T1000 (cell line): ENCODE data around the gene CLEC10A.
"Not testable (repeated sequence)": the region's sequence is repeated elsewhere in the genome, so short reads cannot be mapped to it uniquely, and the experiment has no call there.

Source experiments
- DNase-seq: peaks from one replicate; lab custom pipeline; 2025; ENCODE audit warnings: mixed read lengths; lab: John Stamatoyannopoulos, UW

Gene CLEC10A

GRCh38 chr17:7074931-7075330 lies 5.1 kb downstream of the CLEC10A start:
- DNase-seq, result no peak

GRCh38 chr17:7072406-7072805 lies 7.6 kb downstream of the CLEC10A start:
- DNase-seq, result no peak

GRCh38 chr17:7070712-7071111 lies 9.3 kb downstream of the CLEC10A start:
- DNase-seq, result no peak

DNA sequence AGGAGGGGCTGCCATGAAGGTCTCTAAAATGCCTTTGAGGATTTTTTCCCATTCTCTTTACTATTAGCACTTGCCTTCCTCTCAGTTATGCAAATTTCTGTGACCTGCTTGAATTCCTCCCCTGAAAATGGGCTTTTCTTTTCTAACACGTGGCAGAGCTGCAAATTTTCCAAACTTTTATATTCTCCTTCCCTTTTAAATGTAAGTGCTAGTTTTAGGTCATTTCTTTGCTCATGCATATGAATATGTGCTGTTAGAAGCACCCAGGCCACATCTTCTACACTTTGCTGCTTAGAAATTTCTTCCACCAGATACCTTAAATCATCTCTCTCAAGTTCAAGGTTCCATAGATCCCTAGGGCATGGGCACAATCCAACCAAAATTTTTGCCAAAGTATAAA lies 11.8 kb downstream of the CLEC10A start:
- no peak for DNase-seq

- no peak for DNase-seq
Observed at GRCh38 chr17:7067198-7067597, 12.9 kb downstream of the CLEC10A start.

DNA sequence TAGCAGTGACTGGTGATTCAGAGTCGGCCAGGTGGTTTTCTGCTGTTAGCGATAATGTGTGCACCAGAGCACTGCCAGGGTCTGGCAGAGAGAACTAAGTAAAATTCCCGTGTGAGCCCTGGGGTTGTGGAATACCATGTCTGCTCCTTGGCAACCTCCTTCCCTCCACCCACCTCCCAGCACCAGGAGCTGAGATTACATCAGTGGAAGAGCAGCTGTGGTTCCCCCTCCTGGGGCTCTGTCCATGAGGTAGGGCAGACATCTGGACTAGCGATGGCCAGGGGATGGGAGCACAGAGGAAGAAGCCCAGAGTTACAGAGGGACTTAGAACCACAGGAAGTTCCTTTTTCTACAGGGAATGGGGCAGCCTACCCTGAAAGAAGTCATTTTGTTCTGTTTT lies 15.8 kb downstream of the CLEC10A start:
- no peak for DNase-seq

GRCh38 chr17:7063518-7064094 lies 16.4 kb downstream of the CLEC10A start:
- no peak for DNase-seq

- peak; percentile 61 for DNase-seq
Observed at GRCh38 chr17:7060165-7060891, 19.7 kb downstream of the CLEC10A start.

DNA sequence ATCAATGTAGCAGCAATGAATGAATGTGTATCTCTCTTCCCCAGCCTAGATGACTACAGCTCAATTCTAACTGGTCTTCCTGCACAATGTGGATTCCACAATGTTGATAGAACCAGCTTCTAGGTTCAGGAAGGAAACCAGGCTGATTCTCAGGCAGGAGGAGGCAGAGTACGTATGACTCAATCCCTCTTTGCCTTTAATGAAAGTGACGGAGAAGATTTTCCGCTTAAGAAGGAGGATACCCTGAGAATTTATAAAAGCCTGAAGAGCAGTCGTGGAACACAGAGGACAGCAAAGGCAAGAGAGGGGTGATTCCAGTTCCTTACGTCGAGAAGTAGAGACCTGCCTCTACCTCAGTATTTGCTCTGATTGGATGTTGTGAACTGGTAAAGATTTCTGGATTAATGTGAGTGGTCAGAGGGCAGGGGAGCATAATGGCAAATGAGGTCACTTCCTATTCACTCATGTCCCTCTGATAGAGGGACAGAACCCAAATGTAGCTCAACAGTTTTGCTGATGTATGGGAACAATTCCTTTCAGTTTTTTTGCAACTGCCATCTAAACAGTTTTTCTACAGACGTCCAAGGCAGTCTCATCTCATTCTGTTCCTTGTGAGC lies 21.1 kb downstream of the CLEC10A start:
- DNase-seq, result no peak

DNA sequence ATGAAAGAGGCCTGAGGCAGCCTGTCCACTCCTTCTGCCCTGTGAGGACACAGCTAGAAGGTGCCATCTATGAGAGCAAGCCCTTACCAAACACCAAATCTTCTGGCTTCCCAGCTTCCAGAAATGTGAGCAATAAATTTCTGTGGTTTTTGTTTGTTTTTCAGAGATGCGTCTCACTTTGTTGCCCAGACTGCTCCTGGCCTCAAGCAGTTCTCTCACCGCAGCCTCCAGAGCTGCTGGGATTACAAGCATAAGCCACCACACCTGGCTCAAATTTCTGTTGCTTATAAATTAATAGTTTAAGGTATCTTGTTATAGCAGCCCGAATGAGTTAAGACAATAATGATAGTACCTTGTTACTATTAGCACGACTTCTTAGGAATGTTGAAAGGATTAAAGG lies 23.7 kb downstream of the CLEC10A start:
- DNase-seq, result no peak

DNA sequence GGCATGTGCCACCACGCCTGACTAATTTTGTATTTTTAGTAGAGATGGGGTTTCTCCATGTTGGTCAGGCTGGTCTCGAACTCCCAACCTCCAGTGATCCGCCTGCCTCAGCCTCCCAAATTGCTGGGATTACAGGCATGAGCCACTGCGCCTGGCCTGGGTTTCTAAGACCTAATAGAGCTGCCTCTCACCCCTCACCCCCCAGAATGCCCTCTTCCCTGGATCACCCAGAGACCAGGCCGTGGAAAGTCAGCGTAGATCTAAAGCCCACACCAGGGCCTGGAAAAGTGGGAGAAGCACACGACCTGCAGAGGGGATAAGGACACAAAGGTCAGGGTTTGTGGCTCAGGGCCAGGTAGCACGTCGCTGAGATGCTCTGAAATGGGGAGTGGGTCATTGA lies 29.5 kb downstream of the CLEC10A start:
- DNase-seq, result not testable (repeated sequence)

DNA sequence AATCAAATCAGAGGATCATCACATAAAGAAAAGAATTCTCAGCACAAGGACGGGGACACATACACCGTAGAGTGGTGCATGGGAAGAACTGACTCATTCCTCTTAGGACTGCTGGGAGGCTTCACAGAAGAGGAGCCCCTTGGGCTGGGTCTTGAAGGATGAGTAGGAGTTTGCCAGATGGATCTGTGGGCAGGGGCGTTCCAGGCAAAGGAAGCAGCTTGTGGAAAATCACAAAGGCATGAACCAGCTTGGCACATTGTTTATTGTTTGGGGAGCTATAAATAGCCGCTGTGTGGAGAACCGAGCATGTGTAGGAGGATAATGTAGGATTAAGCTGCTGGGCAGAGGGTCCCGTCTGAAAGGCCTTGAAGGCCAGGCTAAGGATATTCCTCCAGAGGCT lies 31.1 kb downstream of the CLEC10A start:
- no peak for DNase-seq

DNA sequence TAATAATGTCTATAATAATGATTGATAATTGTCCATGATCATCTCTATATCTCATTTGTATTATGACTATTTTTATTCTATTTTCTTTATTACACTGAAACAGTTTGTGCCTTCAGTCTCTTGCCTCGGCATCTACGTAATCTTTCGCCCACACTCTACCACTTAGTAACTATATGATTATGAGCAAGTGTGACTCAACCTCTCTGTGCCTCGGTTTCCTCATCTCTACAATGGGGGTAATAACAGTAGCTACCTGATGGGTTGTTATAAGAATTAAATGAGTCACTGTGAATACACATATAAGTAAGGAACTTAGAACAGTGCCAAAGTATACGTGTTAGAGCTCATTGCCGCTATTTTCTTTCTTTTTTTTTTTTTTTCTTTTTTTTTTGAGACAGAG lies 32.5 kb downstream of the CLEC10A start:
- no peak for DNase-seq

- not testable (repeated sequence) for DNase-seq
Observed at GRCh38 chr17:7046725-7047397, 33.2 kb downstream of the CLEC10A start.

DNA sequence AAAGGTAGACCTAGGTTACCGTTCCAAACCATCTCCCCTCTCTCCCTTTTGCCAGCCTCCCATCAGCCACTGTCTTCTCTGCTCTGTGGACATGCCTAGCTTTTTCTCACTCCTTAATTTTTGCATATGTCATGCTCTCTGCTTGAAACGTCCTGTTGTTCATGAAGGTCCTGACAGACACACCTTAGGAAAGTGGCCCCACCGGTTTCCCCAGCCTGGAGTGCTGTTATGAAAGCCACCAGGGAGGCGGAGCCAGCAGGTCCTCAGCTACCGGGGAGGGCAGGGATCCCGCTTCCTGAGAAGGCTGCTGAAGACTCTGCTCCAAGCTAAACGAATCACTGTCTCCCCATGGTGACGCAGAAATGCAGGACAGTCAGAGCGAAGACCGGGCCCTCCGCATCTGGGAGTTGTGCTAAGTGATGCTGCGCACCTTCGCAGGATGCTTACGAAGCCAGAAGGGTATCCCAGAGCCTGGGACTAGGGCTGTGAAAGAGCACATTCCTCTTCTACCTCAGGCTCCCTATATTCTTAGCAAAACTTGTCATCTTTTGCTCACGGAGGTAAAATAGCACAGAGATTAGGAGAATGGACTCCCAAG lies 33.8 kb downstream of the CLEC10A start:
- DNase-seq, result no peak

DNA sequence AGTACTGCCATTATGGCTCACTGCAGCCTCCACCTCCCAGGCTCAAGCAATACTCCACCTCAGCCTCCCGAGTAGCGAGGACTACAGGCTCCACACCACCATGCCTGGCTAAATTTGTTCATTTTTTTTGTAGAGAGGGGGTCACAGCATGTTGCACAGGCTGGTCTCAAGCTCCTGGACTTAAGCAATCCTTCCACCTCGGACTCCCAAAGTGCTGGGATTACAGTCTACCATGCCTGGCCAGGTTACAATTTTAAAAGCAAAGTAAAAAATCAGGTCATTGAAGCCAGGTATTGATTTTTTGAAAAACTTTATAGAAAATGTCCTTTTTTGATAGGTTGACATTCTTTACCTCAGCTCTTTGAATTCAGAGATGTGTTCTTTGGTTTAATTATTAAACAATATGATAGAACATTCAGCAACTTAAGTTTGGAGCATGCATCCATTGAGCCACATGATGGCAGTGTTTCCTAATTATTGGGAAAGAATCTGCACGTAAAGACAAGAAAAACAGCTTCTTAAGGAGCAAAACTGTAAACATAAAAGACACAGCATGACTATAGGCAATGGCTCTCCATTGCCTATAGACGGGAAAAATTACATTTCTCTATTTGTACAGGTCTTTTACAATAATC lies 34.4 kb downstream of the CLEC10A start:
- peak; percentile 23 for DNase-seq

- no peak for DNase-seq
Observed at GRCh38 chr17:7043497-7044198, 36.4 kb downstream of the CLEC10A start, which contains the start of gene SLC16A11. SLC16A11 (minus strand) TSS chr17:7044092; CDS start chr17:7043513, 579 bp downstream.

- DNase-seq, result no peak
Observed at GRCh38 chr17:7043182-7043496, 36.9 kb downstream of the CLEC10A start.

GRCh38 chr17:7042501-7043181 lies 37.4 kb downstream of the CLEC10A start:
- no peak for DNase-seq

- DNase-seq, result no peak
Observed at GRCh38 chr17:7041607-7042500, 38.2 kb downstream of the CLEC10A start.
